ENCODE data around the gene FLT4. TPM values are rescaled to one million over a fixed set of nuclear protein-coding genes. Genes with fewer than 3 reads are reported as not detected.

The FLT4 gene
- total RNA-seq, 2 donors from 2014 or later = 6.9 to 7.9 TPM

GRCh38 chr5:180690562-180690961 is 41.2 kb upstream of the FLT4 start:
- Mint-ChIP-seq H3K27ac (no peak overlapping the region), H3K4me1 (peaks cover 11% of the 10 kb centered on the region), H3K4me3 (no peak overlapping the region), H3K9me3 (no peaks in the 10 kb centered on the region), H3K36me3 (ENCODE audit: low read depth) (no peaks in the 10 kb centered on the region), H3K27me3 (ENCODE audit: insufficient read depth) (peaks cover 46% of the 10 kb centered on the region)
- 72% methylated on average over 6 of the region's 6 CpGs; no CpG with 5 or more reads in 1 of the 2 experiments for WGBS, 2 experiments (ENCODE audit: insufficient coverage in 1 of 2, insufficient read length in 1 of 2)
- H3K9me3 ChIP-seq (ENCODE audit: control insufficient read depth, low read length) = no peaks in the 10 kb centered on the region
- no peak overlapping the region for H3K27ac ChIP-seq (ENCODE audit: low read depth, low read length)
- DNase-seq = no peak
- TF ChIP-seq, protein P1, sequence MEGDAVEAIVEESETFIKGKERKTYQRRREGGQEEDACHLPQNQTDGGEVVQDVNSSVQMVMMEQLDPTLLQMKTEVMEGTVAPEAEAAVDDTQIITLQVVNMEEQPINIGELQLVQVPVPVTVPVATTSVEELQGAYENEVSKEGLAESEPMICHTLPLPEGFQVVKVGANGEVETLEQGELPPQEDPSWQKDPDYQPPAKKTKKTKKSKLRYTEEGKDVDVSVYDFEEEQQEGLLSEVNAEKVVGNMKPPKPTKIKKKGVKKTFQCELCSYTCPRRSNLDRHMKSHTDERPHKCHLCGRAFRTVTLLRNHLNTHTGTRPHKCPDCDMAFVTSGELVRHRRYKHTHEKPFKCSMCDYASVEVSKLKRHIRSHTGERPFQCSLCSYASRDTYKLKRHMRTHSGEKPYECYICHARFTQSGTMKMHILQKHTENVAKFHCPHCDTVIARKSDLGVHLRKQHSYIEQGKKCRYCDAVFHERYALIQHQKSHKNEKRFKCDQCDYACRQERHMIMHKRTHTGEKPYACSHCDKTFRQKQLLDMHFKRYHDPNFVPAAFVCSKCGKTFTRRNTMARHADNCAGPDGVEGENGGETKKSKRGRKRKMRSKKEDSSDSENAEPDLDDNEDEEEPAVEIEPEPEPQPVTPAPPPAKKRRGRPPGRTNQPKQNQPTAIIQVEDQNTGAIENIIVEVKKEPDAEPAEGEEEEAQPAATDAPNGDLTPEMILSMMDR (conservative IDR thresholded peaks at IDR 0.05) = no peak
- H3K27me3 ChIP-seq (ENCODE audit: control insufficient read depth, insufficient read depth, low read length, poor library complexity, severe bottlenecking) = peaks cover 7% of the 10 kb centered on the region
- H3K4me3 ChIP-seq (ENCODE audit: low read length) = no peak overlapping the region
- no peak overlapping the region for H3K9ac ChIP-seq (ENCODE audit: extremely low read depth, low read length, poor library complexity, severe bottlenecking)
- no peaks in the 10 kb centered on the region for H3K4me1 ChIP-seq (ENCODE audit: control insufficient read depth, insufficient read depth, low read length)
- no peaks in the 10 kb centered on the region for H3K36me3 ChIP-seq (ENCODE audit: control insufficient read depth, insufficient read depth, low read length)

GRCh38 chr5:180689775-180690174 is 40.4 kb upstream of the FLT4 start:
- H3K9ac ChIP-seq (ENCODE audit: extremely low read depth, low read length, poor library complexity, severe bottlenecking) = no peak overlapping the region
- no peak overlapping the region for H3K4me3 ChIP-seq (ENCODE audit: low read length)
- no peak for DNase-seq
- no peaks in the 10 kb centered on the region for H3K36me3 ChIP-seq (ENCODE audit: control insufficient read depth, insufficient read depth, low read length)
- no peaks in the 10 kb centered on the region for H3K9me3 ChIP-seq (ENCODE audit: control insufficient read depth, low read length)
- no peaks in the 10 kb centered on the region for H3K4me1 ChIP-seq (ENCODE audit: control insufficient read depth, insufficient read depth, low read length)
- WGBS, 2 experiments (ENCODE audit: insufficient coverage in 1 of 2, insufficient read length in 1 of 2) = 80 to 90% methylated on average over 4 to 7 of the region's 7 CpGs
- no peak overlapping the region for H3K27ac Mint-ChIP-seq
- peaks cover 11% of the 10 kb centered on the region for H3K4me1 Mint-ChIP-seq
- H3K36me3 Mint-ChIP-seq (ENCODE audit: low read depth) = no peaks in the 10 kb centered on the region
- H3K4me3 Mint-ChIP-seq = no peak overlapping the region
- TF ChIP-seq, protein P1 (conservative IDR thresholded peaks at IDR 0.05) = no peak
- H3K9me3 Mint-ChIP-seq = no peaks in the 10 kb centered on the region
- no peak overlapping the region for H3K27ac ChIP-seq (ENCODE audit: low read depth, low read length)
- peaks cover 7% of the 10 kb centered on the region for H3K27me3 ChIP-seq (ENCODE audit: control insufficient read depth, insufficient read depth, low read length, poor library complexity, severe bottlenecking)
- H3K27me3 Mint-ChIP-seq (ENCODE audit: insufficient read depth) = peaks cover 46% of the 10 kb centered on the region

DNA sequence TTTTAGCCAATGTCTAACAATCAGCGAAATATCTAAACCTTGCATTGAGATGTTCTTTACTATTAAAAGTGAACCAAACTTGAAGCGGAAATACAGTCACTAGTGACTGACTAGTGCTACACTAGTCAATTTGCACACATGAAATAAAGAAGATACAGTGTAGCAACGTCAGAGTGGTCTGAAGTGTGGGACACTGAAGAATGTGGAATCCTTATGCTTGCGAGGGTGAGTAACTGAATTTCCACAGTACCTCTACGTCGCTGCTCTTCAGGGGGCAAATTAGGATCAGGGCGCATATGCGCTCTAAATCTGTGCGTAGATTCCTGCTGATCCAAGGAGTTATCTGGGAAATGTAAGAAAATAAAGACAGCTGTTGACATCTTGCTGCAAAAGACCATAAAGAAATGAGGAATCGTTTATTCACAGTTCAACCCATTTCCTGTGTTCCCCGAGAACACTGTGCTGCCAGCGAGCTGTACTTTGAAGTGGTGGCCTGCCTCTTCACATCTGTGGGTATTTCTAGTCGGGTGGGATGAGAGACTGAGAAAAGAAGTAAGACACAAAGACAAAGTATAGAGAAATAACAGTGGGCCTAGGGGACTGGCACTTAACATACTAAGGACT is 39.8 kb upstream of the FLT4 start:
- Histone ChIP-seq H3K9ac (ENCODE audit: extremely low read depth, low read length, poor library complexity, severe bottlenecking) (peak overlapping the region; percentile 22), H3K4me1 (ENCODE audit: control insufficient read depth, insufficient read depth, low read length) (no peaks in the 10 kb centered on the region), H3K36me3 (ENCODE audit: control insufficient read depth, insufficient read depth, low read length) (no peaks in the 10 kb centered on the region), H3K9me3 (ENCODE audit: control insufficient read depth, low read length) (no peaks in the 10 kb centered on the region), H3K27me3 (ENCODE audit: control insufficient read depth, insufficient read depth, low read length, poor library complexity, severe bottlenecking) (peaks cover 7% of the 10 kb centered on the region), H3K4me3 (ENCODE audit: low read length) (no peak overlapping the region), H3K27ac (ENCODE audit: low read depth, low read length) (no peak overlapping the region)
- no peak overlapping the region for H3K27ac Mint-ChIP-seq
- no peaks in the 10 kb centered on the region for H3K36me3 Mint-ChIP-seq (ENCODE audit: low read depth)
- no peaks in the 10 kb centered on the region for H3K9me3 Mint-ChIP-seq
- TF ChIP-seq, protein P1 (conservative IDR thresholded peaks at IDR 0.05) = no peak
- WGBS, 2 experiments (ENCODE audit: insufficient coverage in 1 of 2, insufficient read length in 1 of 2) = 78 to 83% methylated on average over 13 of the region's 13 CpGs
- peaks cover 45% of the 10 kb centered on the region for H3K27me3 Mint-ChIP-seq (ENCODE audit: insufficient read depth)
- no peak overlapping the region for H3K4me3 Mint-ChIP-seq
- H3K4me1 Mint-ChIP-seq = peaks cover 11% of the 10 kb centered on the region
- no peak for DNase-seq
